ENCODE measurements around the gene PRKCH. TPM values are rescaled to one million over a fixed set of nuclear protein-coding genes. Genes with fewer than 3 reads are reported as not detected.

The PRKCH gene
- polyA plus RNA-seq, 1 donor from 2014 or later: 2.0 TPM

DNA sequence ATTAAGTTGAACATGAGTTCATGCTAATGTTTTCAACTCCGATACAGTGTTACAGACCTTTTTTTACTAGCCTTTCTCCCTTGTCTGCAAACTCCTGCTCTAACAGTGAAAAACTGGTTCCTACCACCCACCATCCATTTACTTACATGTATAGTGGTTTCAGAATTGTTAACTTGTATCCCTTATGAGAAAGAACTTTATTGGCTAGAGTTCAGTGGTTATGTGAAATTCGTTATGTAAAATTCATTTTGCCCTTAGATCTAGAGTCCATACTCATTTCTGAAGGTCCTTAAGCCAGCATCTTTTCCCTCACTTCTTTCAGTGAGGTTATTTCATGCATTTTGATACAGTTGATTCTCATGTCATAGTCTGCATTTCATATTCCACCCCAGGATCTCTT is 51.0 kb downstream of the PRKCH start:
- Histone ChIP-seq H3K27me3 (ENCODE audit: insufficient read depth, low read depth, low read length) (no peaks in the 10 kb centered on the region), H3K9ac (ENCODE audit: low read length) (no peak overlapping the region), H3K4me2 (ENCODE audit: low read length) (no peak overlapping the region), H3K9me2 (ENCODE audit: insufficient read depth, low read length) (no peaks in the 10 kb centered on the region), H3K36me3 (ENCODE audit: insufficient read depth, low read length) (no peaks in the 10 kb centered on the region), H3K4me3 (ENCODE audit: low read length) (no peak overlapping the region), H2AFZ (ENCODE audit: low read depth, low read length) (no peak overlapping the region), H3F3A (ENCODE audit: insufficient read depth, low read length, poor library complexity, severe bottlenecking) (no peaks in the 10 kb centered on the region), H4K20me1 (ENCODE audit: insufficient read depth) (no peaks in the 10 kb centered on the region), H3K9me3 (ENCODE audit: low read length) (peaks cover 8% of the 10 kb centered on the region), H3K27ac (ENCODE audit: low read length) (no peak overlapping the region), H3K79me2 (replicated peaks; ENCODE audit: insufficient read depth, low read length) (no peaks in the 10 kb centered on the region)
- no peak for TF ChIP-seq MXI1 (conservative IDR thresholded peaks at IDR 0.05; ENCODE audit: poor library complexity, severe bottlenecking)

DNA sequence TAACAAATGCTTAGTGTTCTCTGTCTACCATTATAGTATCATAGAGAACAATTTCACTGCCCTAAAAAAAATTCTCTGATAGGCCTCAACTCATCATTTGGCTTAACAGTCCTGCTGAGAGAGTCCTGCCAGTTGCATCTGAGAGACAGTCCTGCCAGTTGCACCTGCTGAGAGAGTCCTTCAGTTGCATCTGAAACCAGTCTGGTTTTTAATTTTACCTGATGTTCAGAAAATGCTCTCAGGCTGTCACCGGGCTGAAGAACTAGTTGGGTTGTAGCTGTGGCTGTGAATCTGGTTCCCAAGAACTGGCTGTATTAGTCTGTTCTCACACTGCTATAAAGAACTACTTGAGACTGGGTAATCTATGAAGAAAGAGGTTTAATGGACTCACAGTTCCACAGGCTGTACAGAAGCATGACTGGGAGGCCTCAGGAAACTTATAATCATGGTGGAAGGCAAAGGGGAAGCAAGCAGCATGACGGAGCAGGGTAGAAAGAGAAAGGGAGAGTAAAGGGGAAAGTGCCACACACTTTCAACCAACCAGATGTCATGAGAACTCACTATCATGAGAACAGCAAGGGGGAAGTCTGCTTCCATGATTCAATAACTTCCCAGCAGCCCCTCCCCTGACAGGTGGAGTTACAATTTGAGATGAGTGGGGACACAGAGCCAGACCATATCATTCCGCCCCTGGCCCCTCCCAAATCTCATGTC is 51.6 kb downstream of the PRKCH start:
- Histone ChIP-seq H3K36me3 (ENCODE audit: insufficient read depth, low read length) (no peaks in the 10 kb centered on the region), H3K4me3 (ENCODE audit: low read length) (no peak overlapping the region), H3K4me2 (ENCODE audit: low read length) (no peak overlapping the region), H3K79me2 (replicated peaks; ENCODE audit: insufficient read depth, low read length) (no peaks in the 10 kb centered on the region), H3F3A (ENCODE audit: insufficient read depth, low read length, poor library complexity, severe bottlenecking) (no peaks in the 10 kb centered on the region), H2AFZ (ENCODE audit: low read depth, low read length) (no peak overlapping the region), H3K27me3 (ENCODE audit: insufficient read depth, low read depth, low read length) (no peaks in the 10 kb centered on the region), H3K9me2 (ENCODE audit: insufficient read depth, low read length) (no peaks in the 10 kb centered on the region), H3K27ac (ENCODE audit: low read length) (no peak overlapping the region), H3K9ac (ENCODE audit: low read length) (no peak overlapping the region), H3K9me3 (ENCODE audit: low read length) (peaks cover 8% of the 10 kb centered on the region), H4K20me1 (ENCODE audit: insufficient read depth) (no peaks in the 10 kb centered on the region)
- no peak for TF ChIP-seq RAD21 (conservative IDR thresholded peaks at IDR 0.05)
- TF ChIP-seq, protein P1, sequence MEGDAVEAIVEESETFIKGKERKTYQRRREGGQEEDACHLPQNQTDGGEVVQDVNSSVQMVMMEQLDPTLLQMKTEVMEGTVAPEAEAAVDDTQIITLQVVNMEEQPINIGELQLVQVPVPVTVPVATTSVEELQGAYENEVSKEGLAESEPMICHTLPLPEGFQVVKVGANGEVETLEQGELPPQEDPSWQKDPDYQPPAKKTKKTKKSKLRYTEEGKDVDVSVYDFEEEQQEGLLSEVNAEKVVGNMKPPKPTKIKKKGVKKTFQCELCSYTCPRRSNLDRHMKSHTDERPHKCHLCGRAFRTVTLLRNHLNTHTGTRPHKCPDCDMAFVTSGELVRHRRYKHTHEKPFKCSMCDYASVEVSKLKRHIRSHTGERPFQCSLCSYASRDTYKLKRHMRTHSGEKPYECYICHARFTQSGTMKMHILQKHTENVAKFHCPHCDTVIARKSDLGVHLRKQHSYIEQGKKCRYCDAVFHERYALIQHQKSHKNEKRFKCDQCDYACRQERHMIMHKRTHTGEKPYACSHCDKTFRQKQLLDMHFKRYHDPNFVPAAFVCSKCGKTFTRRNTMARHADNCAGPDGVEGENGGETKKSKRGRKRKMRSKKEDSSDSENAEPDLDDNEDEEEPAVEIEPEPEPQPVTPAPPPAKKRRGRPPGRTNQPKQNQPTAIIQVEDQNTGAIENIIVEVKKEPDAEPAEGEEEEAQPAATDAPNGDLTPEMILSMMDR (IDR thresholded peaks at IDR 0.05; ENCODE audit: poor library complexity, severe bottlenecking): no peak
- no peak for TF ChIP-seq REST (IDR thresholded peaks at IDR 0.05; ENCODE audit: borderline replicate concordance)
- TF ChIP-seq TAF1 (IDR thresholded peaks at IDR 0.05; ENCODE audit: low read depth): no peak
- no peak for TF ChIP-seq SMC3 (conservative IDR thresholded peaks at IDR 0.05; ENCODE audit: poor library complexity)
- no peak for TF ChIP-seq MXI1 (conservative IDR thresholded peaks at IDR 0.05; ENCODE audit: poor library complexity, severe bottlenecking)
- TF ChIP-seq POLR2AphosphoS5 (IDR thresholded peaks at IDR 0.05): no peak
- TF ChIP-seq EP300 (conservative IDR thresholded peaks at IDR 0.05; ENCODE audit: poor library complexity, severe bottlenecking): no peak
- TF ChIP-seq EZH2 (IDR thresholded peaks at IDR 0.05; ENCODE audit: borderline replicate concordance, insufficient read depth, low read length, poor library complexity, severe bottlenecking): no peak
